ENCODE data around the gene YBX2. TPM values are rescaled to one million over a fixed set of nuclear protein-coding genes. Genes with fewer than 3 reads are reported as not detected.

The YBX2 gene
- total RNA-seq, 4 donors from 2014 or later: 1.9 to 9.7 (median 4.0) TPM

- Histone ChIP-seq H3K27ac (no peak overlapping the region), H3K27me3 (peaks cover 65% of the 10 kb centered on the region), H3K36me3 (no peaks in the 10 kb centered on the region), H3K4me3 (no peak overlapping the region), H3K9me3 (no peaks in the 10 kb centered on the region), H3K4me1 (peaks cover 34% of the 10 kb centered on the region)
- 81% methylated on average over 15 of the region's 18 CpGs for WGBS
- TF ChIP-seq, protein P1, sequence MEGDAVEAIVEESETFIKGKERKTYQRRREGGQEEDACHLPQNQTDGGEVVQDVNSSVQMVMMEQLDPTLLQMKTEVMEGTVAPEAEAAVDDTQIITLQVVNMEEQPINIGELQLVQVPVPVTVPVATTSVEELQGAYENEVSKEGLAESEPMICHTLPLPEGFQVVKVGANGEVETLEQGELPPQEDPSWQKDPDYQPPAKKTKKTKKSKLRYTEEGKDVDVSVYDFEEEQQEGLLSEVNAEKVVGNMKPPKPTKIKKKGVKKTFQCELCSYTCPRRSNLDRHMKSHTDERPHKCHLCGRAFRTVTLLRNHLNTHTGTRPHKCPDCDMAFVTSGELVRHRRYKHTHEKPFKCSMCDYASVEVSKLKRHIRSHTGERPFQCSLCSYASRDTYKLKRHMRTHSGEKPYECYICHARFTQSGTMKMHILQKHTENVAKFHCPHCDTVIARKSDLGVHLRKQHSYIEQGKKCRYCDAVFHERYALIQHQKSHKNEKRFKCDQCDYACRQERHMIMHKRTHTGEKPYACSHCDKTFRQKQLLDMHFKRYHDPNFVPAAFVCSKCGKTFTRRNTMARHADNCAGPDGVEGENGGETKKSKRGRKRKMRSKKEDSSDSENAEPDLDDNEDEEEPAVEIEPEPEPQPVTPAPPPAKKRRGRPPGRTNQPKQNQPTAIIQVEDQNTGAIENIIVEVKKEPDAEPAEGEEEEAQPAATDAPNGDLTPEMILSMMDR (IDR thresholded peaks at IDR 0.05): no peak
- no peak for TF ChIP-seq POLR2AphosphoS5 (IDR thresholded peaks at IDR 0.05)
- no peak for TF ChIP-seq EP300 (IDR thresholded peaks at IDR 0.05)
- no peak for TF ChIP-seq POLR2A (IDR thresholded peaks at IDR 0.05)
- no peak for DNase-seq (ENCODE audit: low spot score in 2 of 2)
Observed at GRCh38 chr17:7289256-7290032, 5.0 kb downstream of the YBX2 start.

- no peak for DNase-seq (ENCODE audit: low spot score in 2 of 2)
- H3K27ac ChIP-seq: no peak overlapping the region
- WGBS: 74% methylated on average over 9 of the region's 12 CpGs
- no peak overlapping the region for H3K4me3 ChIP-seq
- peaks cover 26% of the 10 kb centered on the region for H3K4me1 ChIP-seq
- H3K36me3 ChIP-seq: no peaks in the 10 kb centered on the region
- TF ChIP-seq POLR2A (IDR thresholded peaks at IDR 0.05): no peak
- TF ChIP-seq POLR2AphosphoS5 (IDR thresholded peaks at IDR 0.05): no peak
- TF ChIP-seq, protein P1 (IDR thresholded peaks at IDR 0.05): no peak
- no peak for TF ChIP-seq EP300 (IDR thresholded peaks at IDR 0.05)
- H3K27me3 ChIP-seq: peaks cover 30% of the 10 kb centered on the region
- no peaks in the 10 kb centered on the region for H3K9me3 ChIP-seq
Observed at GRCh38 chr17:7285679-7286078, 8.8 kb downstream of the YBX2 start.

GRCh38 chr17:7284911-7285310, 9.5 kb downstream of the YBX2 start:
- TF ChIP-seq POLR2AphosphoS5 (IDR thresholded peaks at IDR 0.05) (no peak), EP300 (IDR thresholded peaks at IDR 0.05) (no peak), POLR2A (IDR thresholded peaks at IDR 0.05) (no peak)
- TF ChIP-seq, protein P1 (IDR thresholded peaks at IDR 0.05): no peak
- peaks cover 34% of the 10 kb centered on the region for H3K4me1 ChIP-seq
- 90% methylated on average over 15 of the region's 16 CpGs for WGBS
- H3K9me3 ChIP-seq: no peaks in the 10 kb centered on the region
- H3K27me3 ChIP-seq: peaks cover 23% of the 10 kb centered on the region
- no peak overlapping the region for H3K27ac ChIP-seq
- no peak overlapping the region for H3K4me3 ChIP-seq
- no peak for DNase-seq (ENCODE audit: low spot score in 2 of 2)
- no peaks in the 10 kb centered on the region for H3K36me3 ChIP-seq

DNA sequence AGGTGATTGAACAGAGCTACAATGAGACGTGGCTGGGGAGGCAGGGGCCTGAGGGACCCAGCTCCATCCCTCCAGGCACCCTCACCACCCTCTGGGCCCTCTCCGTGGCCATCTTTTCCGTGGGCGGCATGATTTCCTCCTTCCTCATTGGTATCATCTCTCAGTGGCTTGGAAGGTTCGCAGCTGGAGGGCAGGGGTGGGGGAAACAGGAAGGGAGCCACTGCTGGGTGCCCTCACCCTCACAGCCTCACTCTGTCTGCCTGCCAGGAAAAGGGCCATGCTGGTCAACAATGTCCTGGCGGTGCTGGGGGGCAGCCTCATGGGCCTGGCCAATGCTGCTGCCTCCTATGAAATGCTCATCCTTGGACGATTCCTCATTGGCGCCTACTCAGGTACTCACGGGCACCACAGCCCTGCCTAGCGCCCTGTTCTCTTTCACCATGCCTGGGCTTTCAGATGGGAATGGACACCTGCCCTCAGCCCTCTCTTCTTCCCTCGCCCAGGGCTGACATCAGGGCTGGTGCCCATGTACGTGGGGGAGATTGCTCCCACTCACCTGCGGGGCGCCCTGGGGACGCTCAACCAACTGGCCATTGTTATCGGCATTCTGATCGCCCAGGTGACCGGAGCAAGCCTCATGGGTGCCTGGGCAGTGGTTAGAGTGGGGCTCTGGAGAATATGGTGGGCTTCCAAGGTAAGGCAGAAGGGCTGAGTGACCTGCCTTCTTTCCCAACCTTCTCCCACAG, 10.8 kb downstream of the YBX2 start:
- WGBS: 84% methylated on average over 18 of the region's 18 CpGs
- Histone ChIP-seq H3K4me1 (peaks cover 34% of the 10 kb centered on the region), H3K27ac (no peak overlapping the region), H3K4me3 (no peak overlapping the region), H3K36me3 (no peaks in the 10 kb centered on the region), H3K9me3 (no peaks in the 10 kb centered on the region), H3K27me3 (peaks cover 10% of the 10 kb centered on the region)
- DNase-seq (ENCODE audit: low spot score in 2 of 2): no peak
- TF ChIP-seq, protein P1 (IDR thresholded peaks at IDR 0.05): no peak
- no peak for TF ChIP-seq EP300 (IDR thresholded peaks at IDR 0.05)
- no peak for TF ChIP-seq POLR2AphosphoS5 (IDR thresholded peaks at IDR 0.05)
- TF ChIP-seq POLR2A (IDR thresholded peaks at IDR 0.05): no peak

DNA sequence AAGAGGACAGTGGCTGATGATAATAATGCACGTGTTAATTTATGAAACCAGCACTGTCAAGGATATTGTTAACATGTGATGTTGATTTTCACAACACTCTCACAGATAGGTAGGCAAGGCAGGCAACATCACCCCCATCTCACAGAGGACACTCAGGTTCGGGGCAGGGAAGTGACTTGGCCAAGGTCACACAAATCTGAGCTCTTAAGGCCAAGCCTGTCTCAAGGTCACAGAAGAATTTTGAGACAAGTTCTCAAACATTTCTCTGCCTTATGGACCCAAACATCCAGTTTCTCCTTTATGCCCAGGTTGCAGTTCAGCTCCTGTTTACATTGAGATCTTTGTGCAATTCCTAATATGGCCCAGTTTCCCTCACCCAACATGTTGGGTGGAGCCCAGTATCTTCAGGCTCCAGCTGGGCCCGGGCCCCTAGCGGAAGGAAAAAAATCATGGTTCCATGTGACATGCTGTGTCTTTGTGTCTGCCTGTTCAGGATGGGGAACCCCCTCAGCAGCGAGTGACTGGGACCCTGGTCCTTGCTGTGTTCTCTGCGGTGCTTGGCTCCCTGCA, 11.6 kb downstream of the YBX2 start:
- DNase-seq (ENCODE audit: low spot score in 2 of 2): no peak
- peaks cover 34% of the 10 kb centered on the region for H3K4me1 ChIP-seq
- H3K27me3 ChIP-seq: peaks cover 6% of the 10 kb centered on the region
- TF ChIP-seq POLR2AphosphoS5 (IDR thresholded peaks at IDR 0.05) (no peak), EP300 (IDR thresholded peaks at IDR 0.05) (no peak), POLR2A (IDR thresholded peaks at IDR 0.05) (no peak)
- TF ChIP-seq, protein P1 (IDR thresholded peaks at IDR 0.05): no peak
- H3K9me3 ChIP-seq: no peaks in the 10 kb centered on the region
- peak overlapping the region; percentile 53 for H3K4me3 ChIP-seq
- 46% methylated on average over 6 of the region's 6 CpGs for WGBS
- H3K36me3 ChIP-seq: no peaks in the 10 kb centered on the region
- peak overlapping the region; percentile 73 for H3K27ac ChIP-seq

Measured in suprapubic skin (tissue), 4 donors.